Transverse colon (tissue), 4 donors: Measurements from ENCODE around the gene GOSR2. TPM values are rescaled to one million over a fixed set of nuclear protein-coding genes. Genes with fewer than 3 reads are reported as not detected.

Source experiments
- DNase-seq: peaks from one replicate; pipeline ENCODE4 v3.0.0-alpha.2; 2019
- H3K27ac ChIP-seq, 4 donors: fragments of 200-600 bp; sonication (generic); 2 replicates each; pipeline ENCODE4 v1.5.1; 2016 to 2018; ENCODE audit warnings: inconsistent platforms in 4 of 4
- H3K27me3 ChIP-seq: fragments of 200-600 bp; sonication (generic); 2 replicates; pipeline ENCODE4 v1.5.1; 2017; ENCODE audit warnings: inconsistent platforms
- H3K36me3 ChIP-seq, 4 donors: fragments of 200-600 bp; sonication (generic); 2 replicates each; pipeline ENCODE4 v1.5.1; 2017 to 2019; ENCODE audit warnings: inconsistent platforms in 4 of 4
- H3K4me1 ChIP-seq, 4 donors: fragments of 200-600 bp; sonication (generic); 2 replicates each; pipeline ENCODE4 v1.5.1; 2017 to 2020; ENCODE audit warnings: inconsistent platforms in 4 of 4
- H3K4me3 ChIP-seq, 4 donors: fragments of 200-600 bp; sonication (generic); 1 replicate in 1 of 4; 2 replicates in 3 of 4; pipeline versions ENCODE4 v1.5.1 to v1.6.1; 2017 to 2019; ENCODE audit warnings: inconsistent platforms in 4 of 4
- H3K9me3 ChIP-seq, 2 donors: fragments of 200-600 bp; sonication (generic); 2 replicates each; pipeline ENCODE4 v1.5.1; 2017 to 2019; ENCODE audit warnings: inconsistent platforms in 2 of 2
- EP300 ChIP-seq: sonication (generic); formaldehyde crosslinking; IDR thresholded peaks from one replicate; pipeline ENCODE4 v1.6.1; 2017; ENCODE audit warnings: antibody characterized with exemption, low read depth
- POLR2A ChIP-seq: fragments of 450-650 bp; IDR thresholded peaks from one replicate; pipeline ENCODE4 v1.6.1; 2016; ENCODE audit warnings: antibody characterized with exemption, mild to moderate bottlenecking, moderate library complexity
- POLR2AphosphoS5 ChIP-seq, 3 donors: sonication (generic); formaldehyde crosslinking; IDR thresholded peaks; one replicate each; pipeline ENCODE4 v1.6.1; 2016; ENCODE audit warnings: antibody characterized with exemption in 3 of 3
- WGBS, 2 donors: methylation state at CpG; one replicate each; pipeline ENCODE4 v1.1.5; 2018; ENCODE audit warnings: low coverage in 1 of 2; 5-methylcytosine and 5-hydroxymethylcytosine counted together
- in situ Hi-C, 4 donors: fragments of 200-750 bp; cut with MboI; loops; one replicate each; pipeline versions ENCODE4 v1.15.0 to v1.15.1; 2017; ENCODE audit warnings: low sequenced_read_pairs in 3 of 4, low pct_ligation_motif_present in 1 of 4, low pct_unique_long_range_greater_than_20kb in 1 of 4
- intact Hi-C: fragments of 100-400 bp; cut with DNase I; formaldehyde crosslinking; loops from one replicate; pipeline ENCODE4 v1.15.1; 2023; ENCODE audit warnings: low total_unique reads
- total RNA-seq, 4 donors: library from RNA; depleted of rRNA; stranded (reverse); fragments of >200 nt; gene quantifications; one replicate each; pipeline ENCODE4 v1.1.0, GENCODE V29; 2016
- TF ChIP-seq, protein P1 (sequence below), 5 experiments: fragments of 200-600 bp in 3 of 5; fragments of 450-650 bp in 2 of 5; sonication (generic) in 3 of 5; IDR thresholded peaks; 1 replicate in 2 of 5; 2 replicates in 3 of 5; pipeline ENCODE4 v1.5.1; 2016 to 2017; ENCODE audit warnings: antibody characterized with exemption in 5 of 5, inconsistent platforms in 3 of 5, mild to moderate bottlenecking in 2 of 5, moderate library complexity in 1 of 5

The GOSR2 gene
- total RNA-seq, 4 donors from 2014 or later: 50.0 to 102 (median 62.8) TPM

DNA sequence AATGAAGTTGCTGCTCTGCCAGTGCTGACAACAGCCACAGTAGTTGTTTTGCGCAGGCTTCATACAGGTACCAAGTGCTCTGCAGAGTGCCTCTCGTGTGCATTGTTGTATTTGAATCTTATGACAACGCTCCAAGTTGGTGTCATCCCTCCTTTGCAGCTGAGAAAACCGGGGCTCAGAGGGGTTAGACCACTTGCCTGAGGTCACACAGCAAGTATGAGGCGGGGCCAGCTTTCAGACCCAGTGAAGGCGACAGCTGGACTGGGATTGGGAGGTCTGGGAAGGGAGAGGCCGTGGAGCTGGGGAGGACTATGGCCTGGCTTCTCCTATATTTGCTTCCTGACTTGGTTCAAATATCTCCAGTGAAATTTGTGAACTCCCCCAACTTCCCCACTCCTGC is 38.4 kb upstream of the GOSR2 start:
- Histone ChIP-seq H3K27ac (no peak overlapping the region), H3K4me1 (no peaks in the 10 kb centered on the region), H3K27me3 (peaks cover 19% of the 10 kb centered on the region), H3K9me3 (no peaks in the 10 kb centered on the region), H3K36me3 (no peaks in the 10 kb centered on the region), H3K4me3 (no peak overlapping the region)
- in situ Hi-C loops: no loop called here
- TF ChIP-seq EP300 (no peak), POLR2AphosphoS5 (IDR thresholded peaks at IDR 0.05) (no peak), POLR2A (no peak)
- TF ChIP-seq, protein P1, sequence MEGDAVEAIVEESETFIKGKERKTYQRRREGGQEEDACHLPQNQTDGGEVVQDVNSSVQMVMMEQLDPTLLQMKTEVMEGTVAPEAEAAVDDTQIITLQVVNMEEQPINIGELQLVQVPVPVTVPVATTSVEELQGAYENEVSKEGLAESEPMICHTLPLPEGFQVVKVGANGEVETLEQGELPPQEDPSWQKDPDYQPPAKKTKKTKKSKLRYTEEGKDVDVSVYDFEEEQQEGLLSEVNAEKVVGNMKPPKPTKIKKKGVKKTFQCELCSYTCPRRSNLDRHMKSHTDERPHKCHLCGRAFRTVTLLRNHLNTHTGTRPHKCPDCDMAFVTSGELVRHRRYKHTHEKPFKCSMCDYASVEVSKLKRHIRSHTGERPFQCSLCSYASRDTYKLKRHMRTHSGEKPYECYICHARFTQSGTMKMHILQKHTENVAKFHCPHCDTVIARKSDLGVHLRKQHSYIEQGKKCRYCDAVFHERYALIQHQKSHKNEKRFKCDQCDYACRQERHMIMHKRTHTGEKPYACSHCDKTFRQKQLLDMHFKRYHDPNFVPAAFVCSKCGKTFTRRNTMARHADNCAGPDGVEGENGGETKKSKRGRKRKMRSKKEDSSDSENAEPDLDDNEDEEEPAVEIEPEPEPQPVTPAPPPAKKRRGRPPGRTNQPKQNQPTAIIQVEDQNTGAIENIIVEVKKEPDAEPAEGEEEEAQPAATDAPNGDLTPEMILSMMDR (IDR thresholded peaks at IDR 0.05): no peak
- intact Hi-C loops: no loop called here
- WGBS, 2 donors: 78% methylated on average over 7 of the region's 7 CpGs; no CpG with 5 or more reads in 1 of the 2 donors
- no peak for DNase-seq

DNA sequence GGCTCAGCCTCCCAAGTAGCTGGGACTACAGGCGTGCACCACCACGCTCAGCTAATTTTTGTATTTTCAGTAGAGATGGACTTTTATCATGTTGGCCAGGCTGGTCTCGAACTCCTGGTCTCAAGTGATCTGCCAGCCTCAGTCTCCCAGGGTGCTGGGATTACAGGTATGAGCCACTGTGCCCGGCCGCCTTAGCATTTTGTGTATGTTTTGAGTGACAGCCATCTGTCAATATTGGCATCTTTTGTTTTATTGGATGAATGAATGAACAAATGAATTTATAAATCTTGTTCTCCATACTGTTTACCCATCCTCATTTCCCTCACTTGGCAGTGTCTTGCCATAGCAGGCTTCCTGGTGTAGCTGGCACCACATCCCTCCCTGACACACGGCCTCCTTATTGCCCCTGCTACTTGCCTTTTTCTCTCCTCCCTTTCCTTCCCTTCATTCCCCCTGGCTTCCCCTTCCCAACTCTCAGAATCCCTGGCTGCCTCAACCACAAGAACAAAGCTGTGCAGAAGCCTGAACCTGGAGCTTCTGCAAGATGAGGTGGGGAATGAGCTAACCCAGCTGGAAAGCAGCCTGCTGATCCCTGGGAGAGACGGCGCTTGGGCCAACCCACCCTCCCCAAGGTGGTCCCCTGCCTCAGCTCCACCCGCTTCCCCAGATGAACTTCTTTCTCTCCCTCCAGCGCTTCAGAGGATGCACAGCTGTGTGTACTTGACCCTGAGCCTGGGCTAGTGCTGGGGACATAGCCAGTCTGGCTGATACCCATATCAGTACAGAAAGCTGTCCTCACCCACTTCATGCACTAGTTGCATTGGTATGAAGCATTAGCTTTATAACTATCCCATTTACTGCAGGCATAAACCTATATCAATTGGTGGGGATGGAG is 37.3 kb upstream of the GOSR2 start:
- intact Hi-C loops (no loop called here), in situ Hi-C loops (no loop called here)
- Histone ChIP-seq H3K9me3 (no peaks in the 10 kb centered on the region), H3K27ac (no peak overlapping the region), H3K27me3 (peaks cover 25% of the 10 kb centered on the region), H3K4me3 (no peak overlapping the region), H3K36me3 (no peaks in the 10 kb centered on the region), H3K4me1 (no peaks in the 10 kb centered on the region)
- no peak for DNase-seq
- no peak for TF ChIP-seq POLR2AphosphoS5 (IDR thresholded peaks at IDR 0.05)
- no peak for TF ChIP-seq POLR2A
- TF ChIP-seq EP300: no peak
- TF ChIP-seq, protein P1 (IDR thresholded peaks at IDR 0.05): no peak
- WGBS, 2 donors: 47 to 75% methylated on average over 5 to 10 of the region's 10 CpGs

DNA sequence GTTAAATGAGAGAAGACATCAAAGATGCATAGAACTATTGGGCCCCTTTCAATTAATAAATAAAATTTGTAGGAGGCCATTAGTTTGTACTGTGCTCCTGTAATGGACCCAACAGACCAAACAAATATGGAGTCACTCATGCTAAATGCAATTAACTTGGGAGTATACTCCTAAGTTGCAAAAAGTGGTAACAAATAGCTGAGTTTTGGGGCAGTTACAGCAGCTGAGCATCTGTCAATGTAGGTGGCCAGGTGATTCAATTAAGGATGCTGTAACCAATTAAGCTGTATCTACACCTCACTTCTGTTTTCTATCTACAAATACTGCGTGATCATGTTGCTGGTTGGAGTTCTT is 36.7 kb upstream of the GOSR2 start:
- Histone ChIP-seq H3K9me3 (no peaks in the 10 kb centered on the region), H3K36me3 (no peaks in the 10 kb centered on the region), H3K27me3 (peaks cover 30% of the 10 kb centered on the region), H3K27ac (no peak overlapping the region), H3K4me1 (no peaks in the 10 kb centered on the region), H3K4me3 (no peak overlapping the region)
- intact Hi-C loops (no loop called here), in situ Hi-C loops (no loop called here)
- no peak for DNase-seq
- no peak for TF ChIP-seq EP300
- TF ChIP-seq POLR2A: no peak
- TF ChIP-seq POLR2AphosphoS5 (IDR thresholded peaks at IDR 0.05): no peak
- TF ChIP-seq, protein P1 (IDR thresholded peaks at IDR 0.05): no peak
- WGBS, 2 donors: 80 to 100% methylated on average over 1 of the region's 1 CpG

DNA sequence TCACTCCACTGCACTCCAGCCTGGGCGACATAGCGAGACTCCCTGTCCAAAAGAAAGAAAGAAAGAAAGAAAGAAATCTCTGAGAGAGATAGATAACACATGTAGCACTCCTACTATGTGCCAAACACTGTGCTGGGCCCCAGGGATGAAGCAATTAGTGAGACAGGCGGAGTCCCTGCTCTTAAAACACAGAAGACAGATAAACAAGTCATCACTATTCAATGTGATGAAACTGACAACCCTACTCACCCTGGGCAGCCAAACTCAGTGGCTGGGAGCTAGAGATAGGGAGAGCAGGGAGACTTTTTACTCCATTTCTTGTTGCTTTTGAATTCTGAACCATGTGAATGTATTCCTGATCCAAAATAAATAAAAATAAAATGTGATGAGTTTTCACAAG is 35.2 kb upstream of the GOSR2 start:
- WGBS, 2 donors: 77 to 89% methylated on average over 3 of the region's 3 CpGs
- Histone ChIP-seq H3K27me3 (peaks cover 38% of the 10 kb centered on the region), H3K9me3 (no peaks in the 10 kb centered on the region), H3K4me1 (no peaks in the 10 kb centered on the region), H3K4me3 (no peak overlapping the region), H3K36me3 (no peaks in the 10 kb centered on the region), H3K27ac (no peak overlapping the region)
- no peak for DNase-seq
- intact Hi-C loops (no loop called here), in situ Hi-C loops (no loop called here)
- no peak for TF ChIP-seq EP300
- no peak for TF ChIP-seq POLR2AphosphoS5 (IDR thresholded peaks at IDR 0.05)
- no peak for TF ChIP-seq POLR2A
- TF ChIP-seq, protein P1 (IDR thresholded peaks at IDR 0.05): no peak
